GM21737 (cell line): ENCODE measurements around the gene NLN.
A peak's percentile ranks its signal among the peaks of the same experiment; 100 is the strongest.
"Not testable (repeated sequence)": the region's sequence is repeated elsewhere in the genome, so short reads cannot be mapped to it uniquely, and the experiment has no call there.

ENCODE experiments used
- ATAC-seq: cut with Tn5 transposase; IDR thresholded peaks from one replicate; pipeline ENCODE4 v1.9.1; 2021; ENCODE audit warnings: mild to moderate bottlenecking, moderate library complexity; ENCODE audit not compliant: unreplicated experiment

Gene NLN

DNA sequence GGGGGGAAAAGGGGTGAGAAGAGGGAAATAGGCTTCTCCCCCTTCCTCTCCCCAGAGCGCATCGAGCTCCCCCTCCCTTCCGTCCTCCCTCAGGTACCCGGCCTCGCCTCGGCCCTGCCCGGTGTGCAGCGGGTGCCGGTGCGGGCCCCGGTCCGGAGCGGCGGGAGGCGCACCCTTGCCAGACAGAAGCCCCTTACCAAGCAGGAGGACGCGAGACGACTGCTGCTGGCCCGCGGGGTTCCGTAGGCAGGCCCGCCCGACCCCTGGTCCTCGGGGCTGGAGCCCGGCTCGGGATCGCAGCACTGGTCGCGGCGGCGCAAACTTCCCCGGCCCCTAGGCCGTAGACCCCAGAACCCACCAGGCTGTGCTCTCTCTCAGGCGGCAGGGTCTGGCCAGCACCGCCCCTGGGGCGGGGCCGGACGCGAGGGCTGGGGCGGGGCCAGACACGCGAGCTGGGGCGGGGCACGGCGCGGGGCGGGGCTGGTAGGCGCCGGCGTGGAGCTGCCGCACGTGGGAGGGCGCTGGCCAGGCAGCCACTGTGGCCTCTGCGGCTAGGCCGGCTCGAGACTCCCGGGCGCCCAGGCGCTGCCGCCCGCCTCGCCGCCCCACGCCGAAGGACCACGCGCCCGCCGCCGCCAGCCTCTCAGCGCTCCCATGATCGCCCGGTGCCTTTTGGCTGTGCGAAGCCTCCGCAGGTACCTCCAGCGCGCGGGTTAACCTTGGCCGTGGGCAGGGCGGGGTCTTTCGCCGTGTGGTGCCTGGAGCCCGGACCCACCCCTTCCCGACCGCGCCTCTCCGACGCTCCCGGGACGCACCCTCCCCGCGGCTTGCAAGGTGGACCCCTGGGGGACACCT, at the start of gene NLN, which contains the start of gene SGTB:
NLN (plus strand) TSS at position 486 of the 855 bp plus-strand sequence; CDS start at position 655, 169 bp downstream.
SGTB (minus strand) TSS at position 390 of the 855 bp plus-strand sequence. CDS start 1,302 bp downstream, outside the sequence.
- ATAC-seq, result peak; percentile 93

DNA sequence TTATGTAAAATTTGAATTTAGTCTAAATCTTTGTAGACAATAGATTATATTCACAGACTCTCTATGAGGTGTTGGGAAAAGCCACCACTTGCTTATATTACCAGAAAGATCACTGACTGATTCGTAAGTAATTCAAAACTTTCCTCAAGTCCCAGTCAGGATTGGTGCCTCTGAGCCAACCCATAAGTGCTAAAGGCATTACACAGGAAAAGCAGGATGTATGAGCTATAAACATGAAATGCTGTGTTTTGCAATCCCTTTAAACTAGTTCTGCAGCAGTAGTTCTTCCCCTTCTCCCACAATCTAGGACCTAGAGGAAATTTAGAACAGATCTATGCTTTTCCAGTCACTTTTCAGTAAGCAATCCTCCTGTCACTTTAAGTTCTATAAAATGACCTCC, 49.2 kb upstream of the NLN start:
- ATAC-seq, result no peak

DNA sequence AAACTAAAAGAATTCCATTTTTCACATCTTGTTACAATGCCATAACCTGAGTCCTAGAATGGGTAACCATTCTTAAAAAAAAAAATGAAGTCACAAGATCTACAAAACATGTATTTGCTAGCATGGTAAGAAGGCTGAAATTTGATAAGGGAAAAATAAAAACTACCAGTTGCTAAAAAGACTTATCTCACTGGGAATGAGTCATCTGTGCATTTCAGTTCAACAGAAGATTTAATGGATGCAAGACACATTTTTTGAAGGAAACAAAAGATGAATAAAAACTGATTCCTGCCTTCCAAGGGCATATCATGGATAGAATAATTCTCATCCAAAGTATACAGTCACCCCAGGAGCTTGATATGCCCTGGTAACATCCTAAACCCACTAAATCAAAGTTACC, 47.3 kb upstream of the NLN start:
- no peak for ATAC-seq

DNA sequence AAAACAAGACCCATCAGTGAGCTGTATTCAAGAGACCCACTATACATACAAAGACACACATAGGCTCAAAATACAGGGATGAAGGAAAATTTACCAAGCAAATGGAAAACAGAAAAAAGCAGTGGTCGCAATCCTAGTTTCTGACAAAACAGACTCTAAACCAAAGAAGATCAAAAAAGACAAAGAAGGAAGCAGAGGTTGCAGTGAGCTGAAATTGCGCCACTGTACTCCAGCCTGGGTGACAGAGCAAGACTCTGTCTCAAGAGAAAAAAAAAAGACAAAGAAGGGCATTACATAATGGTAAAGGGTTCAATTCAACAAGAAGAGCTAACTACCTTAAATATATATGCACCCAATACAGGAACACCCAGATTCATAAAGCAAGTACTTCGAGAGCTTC, 45.9 kb upstream of the NLN start:
- not testable (repeated sequence) for ATAC-seq

DNA sequence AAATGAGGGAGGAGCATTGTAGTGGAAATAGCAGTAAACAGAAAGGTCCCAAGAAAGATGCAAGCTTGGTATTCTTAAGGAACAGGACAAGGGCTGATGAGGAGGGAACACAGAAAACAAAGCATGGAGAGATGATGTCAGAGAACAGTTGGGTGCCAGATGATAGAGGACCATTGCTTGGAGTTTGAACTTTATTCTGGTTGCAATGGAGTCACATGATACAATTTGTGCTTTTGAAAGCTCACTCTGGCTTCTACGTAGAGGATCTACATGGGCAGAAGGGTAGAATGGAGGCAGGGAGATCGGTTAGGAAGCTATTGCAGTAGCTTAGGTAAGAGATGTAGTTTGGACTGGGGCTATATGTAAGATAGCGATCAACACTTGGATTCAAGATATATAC, 39.9 kb upstream of the NLN start:
- ATAC-seq, result no peak

DNA sequence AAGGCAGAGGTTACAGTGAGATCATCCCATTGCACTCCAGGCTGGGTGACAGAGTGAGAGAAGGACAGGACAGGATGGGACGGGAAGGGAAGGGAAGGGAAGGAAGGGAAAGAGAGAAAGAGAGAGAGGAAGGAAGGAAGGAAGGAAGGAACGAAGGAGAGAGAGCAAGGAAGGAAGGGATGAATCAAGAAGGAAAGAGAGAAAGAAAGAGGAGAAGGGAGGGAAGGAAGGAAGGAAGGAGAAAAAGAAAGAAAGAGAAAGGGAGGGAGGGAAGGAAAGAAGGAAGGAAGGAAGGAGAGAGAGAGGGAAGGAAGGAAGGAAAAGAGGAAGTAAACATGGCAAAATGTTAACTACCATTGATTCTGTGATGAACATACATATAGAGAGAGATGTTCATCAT, 28.9 kb upstream of the NLN start:
- no peak for ATAC-seq

DNA sequence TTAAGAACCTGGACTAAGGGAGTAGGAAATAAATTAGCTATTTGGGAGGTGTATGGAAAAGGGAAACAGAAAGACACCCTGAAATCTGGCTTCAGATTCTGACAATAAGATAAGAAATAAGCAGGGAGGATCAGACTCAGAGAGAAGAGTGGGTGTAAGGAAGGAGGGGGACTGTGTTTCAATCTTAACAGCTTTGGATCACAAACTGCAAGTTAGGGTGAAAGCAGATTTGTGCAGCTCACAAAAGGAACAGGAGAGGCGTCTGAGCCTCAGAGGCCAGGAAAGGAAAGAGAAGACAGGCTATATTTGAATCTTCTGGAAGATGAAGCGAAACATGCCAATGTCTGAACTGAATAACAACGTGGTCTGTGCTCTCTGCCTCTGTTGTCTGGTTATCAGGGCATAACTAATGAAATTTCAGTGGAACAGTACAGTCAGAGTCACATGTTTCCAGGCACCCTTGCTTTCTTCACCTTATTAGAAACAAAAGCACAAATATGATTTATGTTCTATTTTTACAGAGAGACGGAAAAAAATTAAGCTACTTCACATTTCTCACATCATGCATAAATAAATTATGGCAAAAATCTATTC, 26.7 kb upstream of the NLN start:
- no peak for ATAC-seq

DNA sequence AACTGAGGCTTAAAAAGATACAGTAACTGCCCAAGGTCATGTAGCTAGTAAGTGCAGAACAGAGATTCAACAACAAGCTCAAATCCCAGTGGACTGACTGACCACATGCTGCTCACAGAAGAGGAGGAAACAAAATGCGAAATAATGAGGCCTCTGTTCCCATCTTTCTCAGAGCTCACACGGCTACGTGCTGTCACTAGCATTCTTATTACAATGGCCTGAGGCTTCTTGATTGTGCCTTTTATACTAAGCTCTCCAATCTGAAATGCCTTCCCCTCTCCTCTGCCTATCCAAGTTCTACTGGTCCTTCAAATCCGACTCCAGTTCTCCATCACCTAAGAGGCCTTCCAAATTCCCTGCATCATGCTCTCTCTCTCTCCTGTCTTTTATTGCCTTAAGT, 26.1 kb upstream of the NLN start:
- no peak for ATAC-seq

DNA sequence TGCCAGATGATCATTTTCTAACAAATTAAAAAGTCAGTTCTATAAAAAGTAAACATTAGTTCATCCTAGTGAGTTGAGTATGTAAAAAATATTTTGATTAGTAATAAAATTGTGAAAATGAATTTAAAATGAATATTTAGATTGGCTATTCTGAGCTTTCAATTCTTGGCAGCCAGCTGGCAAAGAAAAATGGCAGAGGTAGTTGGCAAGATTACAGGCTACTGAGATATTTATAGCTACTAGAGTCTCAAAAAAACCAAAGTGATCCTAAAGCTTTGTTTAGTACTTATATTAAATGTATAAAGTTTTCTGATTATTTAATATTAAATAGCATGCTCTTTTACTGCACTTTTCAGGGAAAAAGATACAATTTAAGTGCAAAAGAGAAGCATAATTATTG, 25.1 kb upstream of the NLN start:
- no peak for ATAC-seq

DNA sequence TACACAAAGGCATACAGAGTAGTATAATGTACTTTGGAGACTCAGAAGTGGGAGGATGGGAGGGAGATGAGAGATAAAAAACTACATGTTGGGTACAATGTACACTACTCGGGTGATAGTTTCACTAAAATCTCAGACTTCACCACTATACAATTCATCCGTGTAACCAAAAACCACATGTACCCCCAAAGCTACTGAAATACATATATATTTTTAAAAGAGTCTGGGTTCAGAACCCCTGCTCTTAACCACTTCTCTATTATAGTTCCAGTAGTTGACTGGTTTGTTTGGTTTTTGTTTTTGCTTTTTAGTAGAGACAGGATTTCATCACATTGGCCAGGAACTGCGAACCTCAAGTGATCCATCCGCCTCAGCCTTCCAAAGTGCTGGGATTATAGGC, 22.7 kb upstream of the NLN start:
- ATAC-seq, result no peak

DNA sequence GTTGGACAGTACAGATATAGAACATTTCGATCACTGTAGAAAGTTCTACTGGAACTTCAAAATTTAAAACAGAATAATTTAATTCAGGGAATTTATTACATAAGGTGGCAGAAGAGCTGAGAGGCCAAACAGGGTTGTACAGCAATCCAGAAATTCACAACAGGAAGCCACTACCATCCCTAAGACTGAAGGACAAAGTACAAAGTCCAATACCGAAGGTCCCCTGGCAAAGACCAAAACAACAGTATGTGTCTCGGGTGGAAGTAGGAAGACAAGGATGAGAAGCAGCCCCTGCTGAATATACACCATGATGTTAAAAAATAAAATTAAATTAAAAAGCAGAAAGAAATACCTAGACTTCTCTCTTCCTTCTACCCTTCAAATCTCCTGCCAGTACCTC, 20.0 kb upstream of the NLN start:
- no peak for ATAC-seq

DNA sequence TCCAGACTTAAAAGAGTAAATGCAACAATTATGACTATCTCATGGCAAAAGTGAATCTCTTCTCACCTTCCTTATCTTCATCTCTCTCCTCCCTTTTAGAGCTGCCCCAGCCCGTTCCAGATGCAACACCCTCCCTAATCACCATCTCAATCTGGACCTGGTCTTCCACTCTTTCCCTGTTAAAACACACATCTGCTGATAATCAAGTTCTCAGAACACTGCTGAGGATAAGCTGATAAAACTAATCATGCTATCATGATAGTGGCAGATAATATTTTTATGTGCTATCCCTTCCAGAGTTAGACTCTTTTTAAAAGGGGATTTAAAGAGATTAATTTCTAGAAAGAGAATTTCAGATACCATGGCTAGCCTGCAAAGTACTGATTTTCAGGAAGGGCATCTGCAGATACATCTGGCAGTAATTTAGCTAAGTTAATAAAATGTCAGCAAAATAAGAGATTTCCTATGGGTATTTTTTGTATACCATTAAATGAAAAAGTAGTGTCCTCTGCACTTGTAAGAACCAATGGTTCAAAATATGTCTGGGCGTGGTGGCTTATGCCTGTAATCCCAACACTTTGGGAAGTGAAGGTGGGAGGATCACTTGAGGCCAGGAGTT, 17.3 kb upstream of the NLN start:
- ATAC-seq, result no peak

DNA sequence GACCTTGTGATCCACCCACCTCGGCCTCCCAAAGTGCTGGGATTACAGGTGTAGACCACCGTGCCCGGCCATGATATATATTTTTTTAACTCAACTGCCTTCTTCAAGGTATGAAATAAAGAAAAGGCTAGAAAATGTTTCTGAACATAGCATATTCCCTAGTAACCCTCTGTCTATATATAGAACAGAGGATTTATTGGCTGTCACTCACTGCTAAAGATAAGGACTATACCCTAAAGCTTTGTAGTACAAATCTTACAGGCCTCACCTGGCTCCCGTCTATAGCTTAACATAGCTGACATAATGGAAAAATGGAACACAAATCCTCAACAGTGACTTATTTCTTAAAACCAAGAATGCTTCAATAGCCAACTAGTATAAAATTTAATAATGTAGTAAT, 14.3 kb upstream of the NLN start:
- ATAC-seq, result no peak

DNA sequence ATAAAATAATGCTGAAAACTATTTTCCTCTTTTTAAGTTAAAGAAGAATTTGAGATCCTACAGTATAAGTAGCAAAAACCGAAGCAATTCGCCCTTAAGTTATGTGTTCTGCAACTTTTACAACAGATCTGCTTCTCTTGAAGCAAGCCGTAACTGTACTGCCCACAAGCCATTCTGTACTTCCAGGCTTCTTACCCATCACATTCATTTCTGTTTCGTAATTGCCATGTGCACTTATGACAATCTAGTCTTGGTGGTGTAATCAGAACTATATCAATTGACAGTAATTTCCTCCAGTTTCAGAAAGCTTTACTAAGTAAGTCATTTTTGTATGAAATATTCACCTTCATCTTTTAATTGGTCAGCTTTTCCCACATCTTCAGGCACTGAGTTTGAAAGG, 13.9 kb upstream of the NLN start:
- ATAC-seq, result no peak

DNA sequence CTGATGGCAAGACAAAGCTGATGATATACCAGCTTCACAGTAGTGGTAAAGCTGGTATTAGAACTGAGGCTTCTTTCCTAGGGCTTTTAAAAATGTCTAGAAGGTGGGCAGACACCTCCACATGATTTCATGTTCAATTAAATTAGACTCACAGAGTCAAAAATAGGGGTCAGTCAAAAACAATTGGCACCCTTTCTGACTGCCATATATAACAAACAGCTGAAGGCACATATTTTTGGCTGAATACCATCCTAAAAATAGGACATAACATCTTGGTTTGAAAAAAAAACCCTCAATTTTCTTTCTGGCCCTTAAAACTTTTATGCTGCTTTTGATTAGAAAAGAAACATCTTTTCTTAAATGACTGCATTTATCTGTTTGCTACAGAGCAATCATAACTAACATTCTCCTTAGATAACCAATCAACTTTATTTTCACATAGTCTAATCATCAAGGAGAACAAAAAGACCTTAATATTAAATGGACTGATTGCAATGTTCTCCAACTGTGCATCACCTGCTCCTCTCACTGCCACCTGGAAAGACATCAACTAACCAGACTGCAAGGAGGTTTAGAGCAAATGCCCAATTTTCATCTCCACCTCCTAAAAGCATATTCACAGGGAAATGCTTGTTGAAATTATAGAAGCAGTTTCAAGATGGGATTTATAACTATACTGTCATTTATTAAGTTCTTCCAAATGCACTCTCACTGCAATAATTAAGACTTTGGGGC, 3.3 kb upstream of the NLN start:
- no peak for ATAC-seq

DNA sequence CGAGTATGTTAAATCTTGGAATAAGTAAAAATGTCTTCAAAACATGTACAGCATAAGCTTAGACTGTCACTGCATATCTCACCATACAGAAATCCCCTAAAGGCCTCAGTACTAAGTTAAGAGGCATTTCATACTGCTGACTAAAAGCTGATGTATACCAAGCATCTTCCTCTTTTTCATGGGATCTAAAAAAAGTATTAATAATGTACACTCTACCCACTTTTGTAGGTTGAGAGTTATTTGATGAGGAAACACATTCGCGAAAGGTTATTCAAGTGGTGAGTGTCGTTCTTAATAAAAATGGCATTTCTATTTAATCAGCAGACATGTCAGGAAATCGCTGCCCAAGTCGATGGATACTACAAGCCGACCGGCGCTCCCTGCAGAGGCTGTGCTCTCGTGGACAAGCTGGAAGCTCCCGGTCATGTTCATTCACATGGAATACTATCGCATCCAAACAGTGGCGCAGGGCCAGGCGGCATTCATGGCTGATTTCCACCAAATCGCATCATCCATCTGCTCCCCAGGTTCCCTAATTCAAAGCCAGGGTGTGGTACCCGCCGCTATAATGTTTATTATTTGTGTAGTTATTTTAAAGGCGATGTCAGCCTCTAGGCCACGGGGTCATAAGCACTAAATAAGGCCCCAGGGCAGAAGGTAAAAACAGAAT, 820 bp upstream of the NLN start:
- no peak for ATAC-seq

DNA sequence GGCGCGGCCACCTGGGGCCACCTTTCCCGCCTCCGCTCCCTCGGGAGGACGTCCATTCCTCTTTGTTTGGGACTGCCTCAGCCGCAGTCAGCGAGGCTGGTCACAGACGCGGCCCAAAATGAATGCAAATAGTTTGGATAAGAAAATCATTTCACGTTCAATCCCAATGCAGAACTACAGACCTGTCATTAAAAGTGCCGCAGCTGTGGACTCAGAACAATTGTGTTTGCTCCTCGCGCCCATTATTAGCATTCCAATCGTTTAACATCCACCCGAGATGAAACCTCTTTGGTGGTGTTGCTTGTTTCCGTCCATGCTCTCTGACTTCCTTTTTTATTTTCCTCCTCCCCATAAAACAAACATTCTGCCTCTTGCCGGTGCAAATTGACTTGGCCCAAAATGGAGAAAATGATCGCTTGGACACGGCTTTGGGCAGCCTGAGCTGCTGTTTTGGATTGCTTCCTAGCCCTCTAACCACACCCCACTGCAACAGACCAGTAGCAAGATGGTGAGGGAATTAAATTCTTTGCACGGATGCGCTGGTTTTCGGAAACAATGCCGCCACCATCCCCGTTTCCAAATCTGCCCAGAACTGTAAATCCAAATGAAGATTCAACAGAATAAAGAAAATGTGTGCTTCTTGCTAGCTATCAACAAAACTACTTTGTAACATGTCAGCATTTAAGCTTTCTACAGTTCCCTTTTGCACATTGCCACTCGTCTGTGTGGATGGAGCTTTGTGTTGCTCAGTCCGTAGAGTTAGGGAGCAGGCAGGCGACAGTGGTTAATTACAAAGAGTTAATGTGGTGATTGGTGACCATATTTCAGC, 784 bp downstream of the NLN start:
- no peak for ATAC-seq

DNA sequence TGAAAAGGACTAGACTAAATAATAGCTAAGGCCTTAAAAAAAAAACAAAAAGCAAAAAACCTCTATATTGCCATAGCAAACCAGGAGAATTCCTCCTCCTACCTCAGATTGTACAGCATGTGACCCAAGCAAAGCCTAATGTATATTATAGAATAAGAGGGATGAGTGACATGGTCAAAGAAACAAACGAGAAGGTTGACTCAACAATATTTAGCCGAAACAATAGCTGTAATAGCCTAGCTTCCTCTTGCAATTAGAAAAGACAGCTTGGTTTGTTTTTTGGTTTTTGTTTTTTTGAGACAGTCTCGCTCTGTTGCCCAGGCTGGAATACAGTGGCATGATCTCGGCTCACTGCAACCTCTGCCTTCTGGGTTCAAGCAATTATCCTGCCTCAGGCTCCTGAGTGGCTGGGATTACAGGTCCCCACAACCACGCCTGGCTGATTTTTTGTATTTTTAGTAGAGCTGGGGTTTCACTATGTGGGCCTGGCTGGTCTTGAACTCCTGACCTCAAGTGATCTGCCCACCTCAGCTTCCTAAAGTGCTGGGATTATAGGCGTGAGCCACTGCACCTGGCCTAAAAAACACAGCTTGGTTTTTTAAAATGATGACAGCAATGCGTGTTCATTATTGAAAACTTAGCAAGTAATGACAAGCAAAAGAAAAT, 5.6 kb downstream of the NLN start:
- ATAC-seq, result no peak

DNA sequence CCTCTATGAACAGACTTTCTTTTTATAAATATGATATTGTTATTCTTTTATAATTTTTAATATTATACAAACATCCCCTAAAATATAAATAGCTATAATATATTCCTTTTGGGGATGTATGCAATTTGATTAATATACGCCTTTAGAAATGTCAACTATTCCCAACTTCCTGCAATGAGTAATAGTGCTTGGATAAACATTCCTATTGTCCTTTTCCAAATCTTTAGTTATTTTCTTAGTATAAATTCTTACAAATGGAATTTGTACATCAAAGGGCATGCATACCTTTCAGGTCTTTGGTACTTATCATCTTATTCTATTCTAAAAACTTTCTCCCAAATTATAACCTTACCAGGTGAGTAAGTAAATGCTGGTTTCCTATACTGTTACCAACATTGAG, 6.2 kb downstream of the NLN start:
- ATAC-seq, result no peak
